SK-MEL-5 (cell line): ENCODE data around the gene GNAT1. TPM values are rescaled to one million over a fixed set of nuclear protein-coding genes. Genes with fewer than 3 reads are reported as not detected.

Experiments
- DNase-seq: peaks from one replicate; pipeline ENCODE4 v3.0.0-alpha.2; 2016; ENCODE audit warnings: low read depth, low spot score
- in situ Hi-C: cut with HindIII; loops from 2 replicates; pipeline ENCODE4 v1.10.0; 2016; ENCODE audit warnings: low sequenced_read_pairs, high pct_unique_total_duplicates, low pct_unique_long_range_greater_than_20kb
- polyA plus RNA-seq, 2 experiments: library from polyadenylated mRNA; depleted of rRNA; stranded (reverse); fragments of >200 nt; gene quantifications; 2 replicates each; pipeline ENCODE4 v1.2.3, GENCODE V29; 2015
- total RNA-seq: library from RNA; depleted of rRNA; stranded (reverse); fragments of >200 nt; shearing (Covaris generic); gene quantifications from 2 replicates; pipeline ENCODE4 v1.2.3, GENCODE V29; 2014; rRNA removed

The GNAT1 gene
- not detected in 2 replicates for total RNA-seq
- polyA plus RNA-seq (2015; cell fraction: cytosol; rRNA removed), result not detected in 2 replicates
- polyA plus RNA-seq (2015; cell fraction: nucleus; rRNA removed), result not detected in 2 replicates

GRCh38 chr3:50190936-50191660, at the start of gene GNAT1:
Gene GNAT1 (plus strand): TSS chr3:50191610. CDS start chr3:50191726, 116 bp downstream.
- DNase-seq, result no peak
- in situ Hi-C loops, result no loop called here

- DNase-seq, result no peak
- in situ Hi-C loops, result no loop called here
Measured at GRCh38 chr3:50146316-50146901, 45.0 kb upstream of the GNAT1 start.

- in situ Hi-C loops, result no loop called here
Measured at GRCh38 chr3:50147016-50147415, 44.4 kb upstream of the GNAT1 start.

GRCh38 chr3:50147447-50147846, 44.0 kb upstream of the GNAT1 start:
- in situ Hi-C loops, result no loop called here
- no peak for DNase-seq

More at GRCh38 chr3:50147016-50147415, 44.4 kb upstream of the GNAT1 start:
- DNase-seq, result no peak

GRCh38 chr3:50147861-50148260, 43.5 kb upstream of the GNAT1 start:
- DNase-seq, result no peak
- in situ Hi-C loops, result no loop called here

GRCh38 chr3:50150404-50150750, 41.0 kb upstream of the GNAT1 start:
- DNase-seq, result no peak
- in situ Hi-C loops, result no loop called here

- no peak for DNase-seq
- in situ Hi-C loops, result no loop called here
Measured at GRCh38 chr3:50150863-50151686, 40.3 kb upstream of the GNAT1 start.

GRCh38 chr3:50151728-50152127, 39.7 kb upstream of the GNAT1 start:
- in situ Hi-C loops, result no loop called here
- DNase-seq, result no peak

- no peak for DNase-seq
- in situ Hi-C loops, result no loop called here
Measured at GRCh38 chr3:50153782-50154475, 37.5 kb upstream of the GNAT1 start.

GRCh38 chr3:50154476-50154839, 37.0 kb upstream of the GNAT1 start:
- no peak for DNase-seq
- in situ Hi-C loops, result no loop called here

- in situ Hi-C loops, result no loop called here
- DNase-seq, result peak; percentile 42
Measured at GRCh38 chr3:50154840-50155490, 36.4 kb upstream of the GNAT1 start, which contains the start of gene SEMA3F. Gene SEMA3F (plus strand): TSS chr3:50155324. CDS start chr3:50159623, 4,299 bp downstream.

- DNase-seq, result no peak
- in situ Hi-C loops, result no loop called here
Measured at GRCh38 chr3:50155491-50155878, 35.9 kb upstream of the GNAT1 start.

GRCh38 chr3:50155891-50156290, 35.5 kb upstream of the GNAT1 start:
- DNase-seq, result no peak
- in situ Hi-C loops, result no loop called here

- in situ Hi-C loops, result no loop called here
- no peak for DNase-seq
Measured at GRCh38 chr3:50156549-50157493, 34.6 kb upstream of the GNAT1 start.

- in situ Hi-C loops, result no loop called here
- DNase-seq, result no peak
Measured at GRCh38 chr3:50157827-50158529, 33.4 kb upstream of the GNAT1 start.
